Muscle layer of duodenum (tissue), 2 donors: ENCODE data around the gene SENP7.

Experiments
- H3K27ac ChIP-seq: one replicate; pipeline ENCODE4 v1.7.0; 2013; ENCODE audit warnings: mild to moderate bottlenecking, low read length
- H3K27me3 ChIP-seq: one replicate; pipeline ENCODE4 v1.7.0; 2013; ENCODE audit warnings: low read depth, mild to moderate bottlenecking, control low read depth, low read length
- H3K36me3 ChIP-seq, 2 donors: one replicate each; pipeline ENCODE4 v1.7.0; 2013; ENCODE audit warnings: low read length in 2 of 2, control low read depth in 1 of 2, mild to moderate bottlenecking in 1 of 2; ENCODE audit not compliant: insufficient read depth in 2 of 2, control insufficient read depth in 1 of 2
- H3K4me1 ChIP-seq, 2 donors: one replicate each; pipeline ENCODE4 v1.7.0; 2013; ENCODE audit warnings: low read length in 2 of 2, mild to moderate bottlenecking in 2 of 2, control low read depth in 1 of 2, moderate library complexity in 1 of 2; ENCODE audit not compliant: insufficient read depth in 2 of 2, control insufficient read depth in 1 of 2
- H3K4me3 ChIP-seq, 2 donors: one replicate each; pipeline ENCODE4 v1.7.0; 2013; ENCODE audit warnings: low read length in 2 of 2, low read depth in 1 of 2, mild to moderate bottlenecking in 1 of 2
- H3K9me3 ChIP-seq, 2 donors: one replicate each; pipeline ENCODE4 v1.7.0; 2013; ENCODE audit warnings: low read length in 2 of 2, control low read depth in 1 of 2, mild to moderate bottlenecking in 1 of 2; ENCODE audit not compliant: control insufficient read depth in 1 of 2
- donor health status: healthy.

The SENP7 gene

GRCh38 chr3:101284757-101285156, 228.3 kb downstream of the SENP7 start:
- H3K4me3 ChIP-seq = no peak overlapping the region
- peaks cover 0 to 3% of the 10 kb centered on the region in 2 donors for H3K9me3 ChIP-seq
- no peaks in the 10 kb centered on the region for H3K27me3 ChIP-seq
- H3K27ac ChIP-seq = no peak overlapping the region
- H3K4me1 ChIP-seq = no peaks in the 10 kb centered on the region
- H3K36me3 ChIP-seq = no peaks in the 10 kb centered on the region

- no peaks in the 10 kb centered on the region for H3K9me3 ChIP-seq
- no peak overlapping the region for H3K27ac ChIP-seq
- no peaks in the 10 kb centered on the region for H3K36me3 ChIP-seq
- H3K27me3 ChIP-seq = no peaks in the 10 kb centered on the region
- no peaks in the 10 kb centered on the region for H3K4me1 ChIP-seq
- H3K4me3 ChIP-seq = no peak overlapping the region
Observed at GRCh38 chr3:101281521-101282030, 231.4 kb downstream of the SENP7 start.

GRCh38 chr3:101279765-101280385, 233.1 kb downstream of the SENP7 start:
- H3K4me3 ChIP-seq = no peak overlapping the region
- H3K36me3 ChIP-seq = no peaks in the 10 kb centered on the region
- no peak overlapping the region for H3K27ac ChIP-seq
- H3K27me3 ChIP-seq = no peaks in the 10 kb centered on the region
- no peaks in the 10 kb centered on the region for H3K9me3 ChIP-seq
- H3K4me1 ChIP-seq = no peaks in the 10 kb centered on the region

DNA sequence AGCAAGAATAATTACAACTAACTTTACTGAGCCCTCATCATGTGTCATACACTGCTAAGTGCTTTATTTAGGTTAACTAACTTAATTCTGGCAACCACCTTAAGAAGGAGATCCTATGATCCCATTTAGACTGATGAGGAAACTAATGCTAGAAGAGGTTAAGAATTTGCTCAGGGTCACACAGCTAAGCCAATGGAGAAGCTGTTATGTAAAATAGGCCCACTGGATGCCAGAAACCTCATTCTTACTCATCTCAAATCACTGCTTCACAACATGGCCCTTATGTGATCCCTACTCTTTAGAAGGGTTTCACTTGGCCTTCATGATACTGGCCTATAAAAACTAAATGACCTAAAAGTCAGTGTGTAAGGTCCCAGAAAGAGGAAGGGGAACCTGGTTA, 233.8 kb downstream of the SENP7 start:
- Histone ChIP-seq H3K4me1 (no peaks in the 10 kb centered on the region), H3K36me3 (no peaks in the 10 kb centered on the region), H3K4me3 (no peak overlapping the region), H3K27me3 (no peaks in the 10 kb centered on the region), H3K27ac (no peak overlapping the region), H3K9me3 (no peaks in the 10 kb centered on the region)

GRCh38 chr3:101278727-101279126, 234.3 kb downstream of the SENP7 start:
- H3K27me3 ChIP-seq = no peaks in the 10 kb centered on the region
- no peaks in the 10 kb centered on the region for H3K9me3 ChIP-seq
- no peaks in the 10 kb centered on the region for H3K4me1 ChIP-seq
- no peak overlapping the region for H3K4me3 ChIP-seq
- no peaks in the 10 kb centered on the region for H3K36me3 ChIP-seq
- no peak overlapping the region for H3K27ac ChIP-seq
